ENCODE results near the gene MBOAT1.

- TF ChIP-seq, protein P1, sequence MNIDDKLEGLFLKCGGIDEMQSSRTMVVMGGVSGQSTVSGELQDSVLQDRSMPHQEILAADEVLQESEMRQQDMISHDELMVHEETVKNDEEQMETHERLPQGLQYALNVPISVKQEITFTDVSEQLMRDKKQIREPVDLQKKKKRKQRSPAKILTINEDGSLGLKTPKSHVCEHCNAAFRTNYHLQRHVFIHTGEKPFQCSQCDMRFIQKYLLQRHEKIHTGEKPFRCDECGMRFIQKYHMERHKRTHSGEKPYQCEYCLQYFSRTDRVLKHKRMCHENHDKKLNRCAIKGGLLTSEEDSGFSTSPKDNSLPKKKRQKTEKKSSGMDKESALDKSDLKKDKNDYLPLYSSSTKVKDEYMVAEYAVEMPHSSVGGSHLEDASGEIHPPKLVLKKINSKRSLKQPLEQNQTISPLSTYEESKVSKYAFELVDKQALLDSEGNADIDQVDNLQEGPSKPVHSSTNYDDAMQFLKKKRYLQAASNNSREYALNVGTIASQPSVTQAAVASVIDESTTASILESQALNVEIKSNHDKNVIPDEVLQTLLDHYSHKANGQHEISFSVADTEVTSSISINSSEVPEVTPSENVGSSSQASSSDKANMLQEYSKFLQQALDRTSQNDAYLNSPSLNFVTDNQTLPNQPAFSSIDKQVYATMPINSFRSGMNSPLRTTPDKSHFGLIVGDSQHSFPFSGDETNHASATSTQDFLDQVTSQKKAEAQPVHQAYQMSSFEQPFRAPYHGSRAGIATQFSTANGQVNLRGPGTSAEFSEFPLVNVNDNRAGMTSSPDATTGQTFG (tag by site-specific recombination; IDR thresholded peaks at IDR 0.05; ENCODE audit: borderline replicate concordance): no peak
- no peak for TF ChIP-seq ZNF830 (tag by site-specific recombination; IDR thresholded peaks at IDR 0.05; ENCODE audit: low read depth)
Measured at GRCh38 chr6:20055916-20056315, 156.4 kb downstream of the MBOAT1 start.

Data from HEK293 (cell line).